ENCODE measurements around the gene GPR152. TPM values are rescaled to one million over a fixed set of nuclear protein-coding genes. Genes with fewer than 3 reads are reported as not detected.

GPR152 gene
- total and polyA plus RNA-seq, 2 of the 8 experiments (the other 6 are each of a cell fraction or from before 2014, with no cell fraction given), result not detected

GRCh38 chr11:67482827-67483798 is 30.6 kb upstream of the GPR152 start, which contains the start of gene AIP (continued):
- TF ChIP-seq JUN (IDR thresholded peaks at IDR 0.05; ENCODE audit: low read depth, low read length) (no peak), CHD1 (IDR thresholded peaks at IDR 0.05; ENCODE audit: low read depth, low read length) (no peak), POU5F1 (IDR thresholded peaks at IDR 0.05; ENCODE audit: low read depth, low read length) (no peak), TAF7 (optimal IDR thresholded peaks at IDR 0.05; ENCODE audit: borderline replicate concordance, low read depth, low read length) (peak; percentile 78), TCF12 (IDR thresholded peaks at IDR 0.05; ENCODE audit: low read depth, low read length) (no peak), GABPA (IDR thresholded peaks at IDR 0.05; ENCODE audit: borderline replicate concordance, insufficient read depth, low read length) (no peak), CREB1 (IDR thresholded peaks at IDR 0.05) (peak; percentile 54), SP2 (IDR thresholded peaks at IDR 0.05; ENCODE audit: low read length) (peak; percentile 60), KDM1A (IDR thresholded peaks at IDR 0.05; ENCODE audit: borderline replicate concordance, low read length) (peak; percentile 24; the same call in 1 of the 2 replicates), RNF2 (IDR thresholded peaks at IDR 0.05; ENCODE audit: borderline replicate concordance, low read depth, low read length, missing control alignments, poor library complexity, severe bottlenecking) (peak; percentile 68), POLR2A (IDR thresholded peaks at IDR 0.05; ENCODE audit: control extremely low read depth in 1 of 2, low read depth in 2 of 2, low read length in 2 of 2) (peak in 1 of 2 experiments; percentile 64; a peak in 2 of 3 replicates), BACH1 (IDR thresholded peaks at IDR 0.05; ENCODE audit: low read length) (no peak), TEAD4 (IDR thresholded peaks at IDR 0.05; ENCODE audit: low read depth, low read length) (peak; percentile 65; the same call in 1 of the 2 replicates), KDM4A (IDR thresholded peaks at IDR 0.05; ENCODE audit: low read depth, low read length, severe bottlenecking) (peak; percentile 99), TBP (IDR thresholded peaks at IDR 0.05; ENCODE audit: low read depth, low read length) (peak; percentile 80), KDM5A (IDR thresholded peaks at IDR 0.05; ENCODE audit: low read length) (peak; percentile 80), ASH2L (IDR thresholded peaks at IDR 0.05; ENCODE audit: low read length) (peak; percentile 86), MAFK (IDR thresholded peaks at IDR 0.05; ENCODE audit: low read depth, low read length) (no peak), E2F6 (IDR thresholded peaks at IDR 0.05) (peak; percentile 100), RXRA (IDR thresholded peaks at IDR 0.05; ENCODE audit: insufficient read depth, low read depth, low read length) (no peak), EP300 (IDR thresholded peaks at IDR 0.05; ENCODE audit: borderline replicate concordance in 1 of 2, low read depth in 2 of 2, low read length in 2 of 2) (no peak), ATF3 (IDR thresholded peaks at IDR 0.05; ENCODE audit: insufficient read depth, low read depth, low read length) (no peak), YY1 (IDR thresholded peaks at IDR 0.05; ENCODE audit: low read depth, low read length) (peak; percentile 100)

All from H1 (cell line).